ENCODE data around the gene MXD3.

The MXD3 gene

GRCh38 chr5:177312649-177313181 is 1.0 kb upstream of the MXD3 start:
- peak; percentile 37 for DNase-seq (ENCODE audit: low read depth)
- H3K4me3 ChIP-seq (ENCODE audit: low read length) = peak overlapping the region; percentile 4
- TF ChIP-seq, protein P1, sequence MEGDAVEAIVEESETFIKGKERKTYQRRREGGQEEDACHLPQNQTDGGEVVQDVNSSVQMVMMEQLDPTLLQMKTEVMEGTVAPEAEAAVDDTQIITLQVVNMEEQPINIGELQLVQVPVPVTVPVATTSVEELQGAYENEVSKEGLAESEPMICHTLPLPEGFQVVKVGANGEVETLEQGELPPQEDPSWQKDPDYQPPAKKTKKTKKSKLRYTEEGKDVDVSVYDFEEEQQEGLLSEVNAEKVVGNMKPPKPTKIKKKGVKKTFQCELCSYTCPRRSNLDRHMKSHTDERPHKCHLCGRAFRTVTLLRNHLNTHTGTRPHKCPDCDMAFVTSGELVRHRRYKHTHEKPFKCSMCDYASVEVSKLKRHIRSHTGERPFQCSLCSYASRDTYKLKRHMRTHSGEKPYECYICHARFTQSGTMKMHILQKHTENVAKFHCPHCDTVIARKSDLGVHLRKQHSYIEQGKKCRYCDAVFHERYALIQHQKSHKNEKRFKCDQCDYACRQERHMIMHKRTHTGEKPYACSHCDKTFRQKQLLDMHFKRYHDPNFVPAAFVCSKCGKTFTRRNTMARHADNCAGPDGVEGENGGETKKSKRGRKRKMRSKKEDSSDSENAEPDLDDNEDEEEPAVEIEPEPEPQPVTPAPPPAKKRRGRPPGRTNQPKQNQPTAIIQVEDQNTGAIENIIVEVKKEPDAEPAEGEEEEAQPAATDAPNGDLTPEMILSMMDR (IDR thresholded peaks at IDR 0.05; ENCODE audit: insufficient read depth, low read depth, low read length, missing control alignments) = peak; percentile 14

DNA sequence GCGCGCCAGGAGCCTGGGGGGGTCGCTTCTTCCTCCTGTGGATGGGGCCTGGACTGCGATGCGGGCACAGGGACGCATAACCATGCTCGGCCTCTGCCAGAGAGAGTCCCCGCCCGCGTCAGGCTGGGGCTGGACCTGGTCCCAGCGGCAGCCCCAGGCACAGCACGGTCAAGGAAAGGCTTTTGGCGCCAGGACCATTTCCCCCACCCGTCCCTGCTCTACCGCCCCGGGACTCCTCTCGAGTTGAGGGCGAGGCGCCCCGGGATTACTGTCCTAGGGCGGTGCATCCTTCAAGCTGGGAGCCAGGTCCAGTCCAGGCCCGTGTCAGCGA is 341 bp downstream of the MXD3 start:
- peak overlapping the region; percentile 65 for H3K4me3 ChIP-seq (ENCODE audit: low read length)
- no peak for DNase-seq (ENCODE audit: low read depth)
- TF ChIP-seq, protein P1 (IDR thresholded peaks at IDR 0.05; ENCODE audit: insufficient read depth, low read depth, low read length, missing control alignments) = no peak

DNA sequence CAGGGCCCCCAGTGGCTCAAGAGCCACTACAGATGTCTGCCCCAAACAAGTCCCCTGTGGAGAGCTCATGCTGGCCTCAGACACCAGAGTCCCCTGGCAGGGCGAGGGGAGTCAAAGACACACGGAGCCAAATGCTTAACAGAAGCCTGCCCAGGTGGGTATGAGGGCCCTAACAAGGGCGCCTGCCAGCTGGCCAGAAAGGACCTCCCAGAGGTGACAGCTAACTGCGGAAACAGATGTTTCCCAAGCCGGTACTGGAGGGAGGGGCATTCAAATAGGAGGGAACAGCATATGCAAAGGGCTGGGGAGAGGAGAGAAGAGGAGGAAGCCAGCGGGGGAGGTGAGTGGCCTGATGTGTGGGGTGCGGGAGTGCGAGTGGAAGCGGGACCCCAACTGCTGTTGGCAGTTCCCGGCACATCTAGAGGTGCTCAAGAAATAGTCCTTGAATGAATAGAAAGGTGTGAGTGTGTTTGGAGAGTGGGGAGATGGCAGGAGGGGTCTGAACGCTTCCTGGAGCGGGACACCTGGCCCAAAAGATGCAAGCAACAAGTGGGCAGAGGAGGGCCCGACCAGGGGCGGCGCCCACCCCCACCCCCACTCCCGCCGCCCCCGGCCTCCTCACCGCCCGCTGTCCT is 824 bp downstream of the MXD3 start:
- TF ChIP-seq, protein P1 (IDR thresholded peaks at IDR 0.05; ENCODE audit: insufficient read depth, low read depth, low read length, missing control alignments) = no peak
- peak; percentile 50 for DNase-seq (ENCODE audit: low read depth)
- peak overlapping the region; percentile 65 for H3K4me3 ChIP-seq (ENCODE audit: low read length)

DNA sequence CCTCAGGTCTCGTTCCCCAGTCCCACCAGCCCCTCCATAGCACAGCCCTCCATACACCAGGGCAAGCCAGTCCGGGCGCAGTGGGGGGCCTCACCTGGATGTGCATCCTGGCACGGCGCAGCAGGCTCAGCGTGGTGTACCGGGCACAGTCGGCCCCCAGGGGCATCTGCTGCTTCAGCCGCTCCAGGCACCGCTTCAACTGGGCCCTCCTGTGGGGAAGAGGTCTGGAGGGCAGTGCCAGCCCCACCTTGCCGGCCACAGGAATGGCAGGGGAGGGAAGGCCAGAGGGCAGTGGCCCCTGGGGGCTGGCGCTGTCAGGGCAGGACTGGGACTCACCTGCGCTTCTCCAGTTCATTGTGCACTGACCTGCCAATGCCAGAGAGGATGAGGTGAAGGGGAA is 1.4 kb downstream of the MXD3 start:
- H3K4me3 ChIP-seq (ENCODE audit: low read length) = no peak overlapping the region
- TF ChIP-seq, protein P1 (IDR thresholded peaks at IDR 0.05; ENCODE audit: insufficient read depth, low read depth, low read length, missing control alignments) = no peak
- DNase-seq (ENCODE audit: low read depth) = no peak

DNA sequence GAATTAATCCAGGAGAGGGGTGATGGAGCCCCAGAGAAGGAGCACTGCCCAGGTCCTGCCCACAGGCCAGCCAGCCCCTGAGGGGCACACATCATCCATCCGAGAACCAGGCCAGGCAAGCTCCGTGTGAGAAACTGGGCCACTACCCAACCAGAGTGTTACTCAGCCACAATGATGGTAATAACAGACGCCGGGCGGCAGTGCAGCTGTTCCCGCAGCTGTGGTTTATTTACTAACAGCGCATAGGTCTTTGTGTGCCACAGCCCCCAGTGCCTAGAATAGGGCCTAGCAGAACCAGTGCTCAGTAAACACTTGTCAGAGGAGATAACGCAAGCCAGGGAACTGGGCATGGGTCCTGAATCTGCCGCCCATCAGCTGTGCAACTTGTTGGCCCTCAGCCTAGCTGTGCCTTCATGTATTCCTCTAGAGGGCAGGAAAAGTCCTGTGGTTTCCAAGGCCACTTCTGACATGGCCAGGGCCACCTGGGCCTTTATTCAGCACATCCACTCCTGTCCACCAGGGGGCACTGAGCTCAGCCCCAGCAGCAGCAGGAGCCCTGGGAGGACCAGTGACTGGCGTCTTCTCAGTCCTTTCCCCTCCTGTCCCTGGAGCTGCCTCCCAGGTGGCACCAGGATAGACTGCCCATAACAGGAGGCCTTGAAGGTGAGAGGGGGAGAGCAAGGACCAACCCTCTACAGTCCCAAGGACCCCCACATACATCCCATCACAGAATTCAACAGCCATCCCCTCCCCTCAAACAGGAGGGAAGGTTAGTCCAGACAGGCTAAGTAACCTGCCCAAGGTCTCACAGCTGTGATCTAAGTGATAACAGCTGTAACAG is 2.1 kb downstream of the MXD3 start:
- DNase-seq (ENCODE audit: low read depth) = peak; percentile 84
- TF ChIP-seq, protein P1 (IDR thresholded peaks at IDR 0.05; ENCODE audit: insufficient read depth, low read depth, low read length, missing control alignments) = peak; percentile 90
- no peak overlapping the region for H3K4me3 ChIP-seq (ENCODE audit: low read length)

GRCh38 chr5:177308740-177309139 is 3.0 kb downstream of the MXD3 start:
- TF ChIP-seq, protein P1 (IDR thresholded peaks at IDR 0.05; ENCODE audit: insufficient read depth, low read depth, low read length, missing control alignments) = no peak
- no peak overlapping the region for H3K4me3 ChIP-seq (ENCODE audit: low read length)
- DNase-seq (ENCODE audit: low read depth) = no peak

All from epithelial cell of esophagus (primary cell).